Measurements from ENCODE around the gene SURF4.

Gene SURF4

DNA sequence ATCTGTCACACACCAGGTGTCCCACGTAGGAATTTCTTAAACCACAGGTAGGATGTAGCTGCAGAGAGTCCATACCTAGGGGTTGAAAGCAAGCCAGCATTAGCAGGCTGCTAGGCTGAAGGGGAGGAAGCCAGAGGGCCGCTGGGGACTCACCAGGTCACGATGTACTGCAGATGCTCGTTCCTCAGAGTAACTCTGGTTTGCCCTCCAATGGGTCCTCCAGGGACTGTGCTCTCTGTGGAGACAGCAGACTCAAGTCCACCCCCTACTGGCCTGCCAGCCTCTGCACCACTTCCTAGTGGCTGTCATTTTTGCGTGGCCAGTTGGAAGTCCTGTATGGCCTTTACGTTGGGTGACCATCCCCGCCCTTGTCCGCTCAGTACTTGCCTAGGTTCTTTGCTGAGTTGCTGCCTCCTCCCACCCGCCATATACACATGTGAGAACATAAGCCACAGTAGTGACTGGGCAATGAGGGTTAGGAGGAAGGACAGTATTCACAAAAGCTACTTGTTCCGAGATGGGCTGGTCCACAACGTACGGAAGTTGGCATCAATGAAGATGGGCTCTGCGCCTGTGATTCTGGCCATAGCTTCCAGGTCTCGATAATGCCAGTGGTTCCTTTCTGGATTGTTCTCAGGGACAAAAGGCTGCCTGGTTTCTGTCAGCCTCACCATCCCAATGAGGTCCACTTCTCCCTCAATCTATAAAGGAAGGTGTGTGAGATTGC, 23.8 kb downstream of the SURF4 start:
- H3K36me3 ChIP-seq (ENCODE audit: insufficient read depth, low read length): peaks cover 38% of the 10 kb centered on the region

GRCh38 chr9:133351526-133351907, 24.3 kb downstream of the SURF4 start:
- Histone ChIP-seq H3K27me3 (ENCODE audit: insufficient read depth, low read length, poor library complexity, severe bottlenecking) (peaks cover 8% of the 10 kb centered on the region), H3K36me3 (ENCODE audit: insufficient read depth, low read length) (peaks cover 38% of the 10 kb centered on the region), H3K4me2 (ENCODE audit: low read depth, low read length, poor library complexity, severe bottlenecking) (no peak overlapping the region), H3K4me3 (ENCODE audit: low read length, poor library complexity, severe bottlenecking) (no peak overlapping the region), H3K9me3 (ENCODE audit: insufficient read depth, low read depth, low read length) (no peaks in the 10 kb centered on the region), H2AFZ (ENCODE audit: low read length) (no peak overlapping the region), H3K4me1 (ENCODE audit: insufficient read depth, low read length, poor library complexity, severe bottlenecking) (peaks cover 23% of the 10 kb centered on the region), H4K20me1 (ENCODE audit: insufficient read depth, low read length, poor library complexity, severe bottlenecking) (peaks cover 53% of the 10 kb centered on the region), H3F3A (ENCODE audit: low read depth) (peaks cover 11% of the 10 kb centered on the region; the same call in 1 of the 2 replicates), H3K9ac (ENCODE audit: low read depth, low read length, poor library complexity, severe bottlenecking) (no peak overlapping the region), H3K9me2 (replicated peaks; ENCODE audit: low read depth, low read length) (no peaks in the 10 kb centered on the region), H3K79me2 (ENCODE audit: insufficient read depth, low read length) (peaks cover 67% of the 10 kb centered on the region)
- TF ChIP-seq, protein P1, sequence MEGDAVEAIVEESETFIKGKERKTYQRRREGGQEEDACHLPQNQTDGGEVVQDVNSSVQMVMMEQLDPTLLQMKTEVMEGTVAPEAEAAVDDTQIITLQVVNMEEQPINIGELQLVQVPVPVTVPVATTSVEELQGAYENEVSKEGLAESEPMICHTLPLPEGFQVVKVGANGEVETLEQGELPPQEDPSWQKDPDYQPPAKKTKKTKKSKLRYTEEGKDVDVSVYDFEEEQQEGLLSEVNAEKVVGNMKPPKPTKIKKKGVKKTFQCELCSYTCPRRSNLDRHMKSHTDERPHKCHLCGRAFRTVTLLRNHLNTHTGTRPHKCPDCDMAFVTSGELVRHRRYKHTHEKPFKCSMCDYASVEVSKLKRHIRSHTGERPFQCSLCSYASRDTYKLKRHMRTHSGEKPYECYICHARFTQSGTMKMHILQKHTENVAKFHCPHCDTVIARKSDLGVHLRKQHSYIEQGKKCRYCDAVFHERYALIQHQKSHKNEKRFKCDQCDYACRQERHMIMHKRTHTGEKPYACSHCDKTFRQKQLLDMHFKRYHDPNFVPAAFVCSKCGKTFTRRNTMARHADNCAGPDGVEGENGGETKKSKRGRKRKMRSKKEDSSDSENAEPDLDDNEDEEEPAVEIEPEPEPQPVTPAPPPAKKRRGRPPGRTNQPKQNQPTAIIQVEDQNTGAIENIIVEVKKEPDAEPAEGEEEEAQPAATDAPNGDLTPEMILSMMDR (conservative IDR thresholded peaks at IDR 0.05; ENCODE audit: low read length): no peak
- no peak for TF ChIP-seq EZH2phosphoT487 (IDR thresholded peaks at IDR 0.05; ENCODE audit: borderline replicate concordance)

More for the DNA sequence above, 23.8 kb downstream of the SURF4 start:
- peaks cover 11% of the 10 kb centered on the region; the same call in 1 of the 2 replicates for H3F3A ChIP-seq (ENCODE audit: low read depth)
- H3K9me3 ChIP-seq (ENCODE audit: insufficient read depth, low read depth, low read length): no peaks in the 10 kb centered on the region
- no peaks in the 10 kb centered on the region for H3K9me2 ChIP-seq (replicated peaks; ENCODE audit: low read depth, low read length)
- no peak overlapping the region for H3K9ac ChIP-seq (ENCODE audit: low read depth, low read length, poor library complexity, severe bottlenecking)
- H3K4me3 ChIP-seq (ENCODE audit: low read length, poor library complexity, severe bottlenecking): no peak overlapping the region
- H3K27me3 ChIP-seq (ENCODE audit: insufficient read depth, low read length, poor library complexity, severe bottlenecking): peaks cover 8% of the 10 kb centered on the region
- no peak overlapping the region for H2AFZ ChIP-seq (ENCODE audit: low read length)
- H3K4me1 ChIP-seq (ENCODE audit: insufficient read depth, low read length, poor library complexity, severe bottlenecking): peaks cover 21% of the 10 kb centered on the region
- TF ChIP-seq, protein P1 (conservative IDR thresholded peaks at IDR 0.05; ENCODE audit: low read length): peak; percentile 70
- no peak for TF ChIP-seq EZH2phosphoT487 (IDR thresholded peaks at IDR 0.05; ENCODE audit: borderline replicate concordance)
- peaks cover 49% of the 10 kb centered on the region for H4K20me1 ChIP-seq (ENCODE audit: insufficient read depth, low read length, poor library complexity, severe bottlenecking)
- H3K4me2 ChIP-seq (ENCODE audit: low read depth, low read length, poor library complexity, severe bottlenecking): no peak overlapping the region
- peaks cover 67% of the 10 kb centered on the region for H3K79me2 ChIP-seq (ENCODE audit: insufficient read depth, low read length)

DNA sequence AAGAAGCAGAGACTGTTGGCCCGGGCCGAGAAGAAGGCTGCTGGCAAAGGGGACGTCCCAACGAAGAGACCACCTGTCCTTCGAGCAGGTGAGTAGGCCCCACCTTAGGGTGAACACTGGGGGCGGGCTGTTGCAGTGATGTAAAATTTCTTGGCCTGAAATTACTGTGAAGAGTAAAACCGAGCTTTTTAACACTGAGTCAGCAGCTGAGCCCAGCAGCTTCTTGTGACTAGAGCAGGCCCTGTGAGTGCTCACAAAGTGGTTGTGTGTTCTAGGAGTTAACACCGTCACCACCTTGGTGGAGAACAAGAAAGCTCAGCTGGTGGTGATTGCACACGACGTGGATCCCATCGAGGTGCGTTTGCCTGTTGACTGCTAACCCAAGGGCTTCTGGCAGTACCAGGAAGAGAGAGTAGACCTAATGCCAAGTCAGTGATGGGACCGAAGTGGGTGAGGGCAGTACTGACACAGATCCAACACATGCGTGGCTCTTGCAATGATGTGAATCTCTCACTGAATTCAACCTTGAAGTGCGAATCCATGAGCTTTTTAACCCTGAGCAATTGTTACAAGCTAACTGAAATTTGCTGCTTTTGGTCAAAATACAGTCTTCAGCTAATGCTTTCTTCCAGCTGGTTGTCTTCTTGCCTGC, 25.8 kb downstream of the SURF4 start:
- Histone ChIP-seq H3K4me2 (ENCODE audit: low read depth, low read length, poor library complexity, severe bottlenecking) (peak overlapping the region; percentile 99), H4K20me1 (ENCODE audit: insufficient read depth, low read length, poor library complexity, severe bottlenecking) (peaks cover 57% of the 10 kb centered on the region), H3K9ac (ENCODE audit: low read depth, low read length, poor library complexity, severe bottlenecking) (peak overlapping the region; percentile 100), H3K4me3 (ENCODE audit: low read length, poor library complexity, severe bottlenecking) (peak overlapping the region; percentile 97), H3K9me2 (replicated peaks; ENCODE audit: low read depth, low read length) (no peaks in the 10 kb centered on the region), H3F3A (ENCODE audit: low read depth) (peaks cover 11% of the 10 kb centered on the region; the same call in 1 of the 2 replicates), H2AFZ (ENCODE audit: low read length) (no peak overlapping the region), H3K9me3 (ENCODE audit: insufficient read depth, low read depth, low read length) (no peaks in the 10 kb centered on the region), H3K4me1 (ENCODE audit: insufficient read depth, low read length, poor library complexity, severe bottlenecking) (peaks cover 35% of the 10 kb centered on the region), H3K27me3 (ENCODE audit: insufficient read depth, low read length, poor library complexity, severe bottlenecking) (peaks cover 8% of the 10 kb centered on the region), H3K36me3 (ENCODE audit: insufficient read depth, low read length) (peaks cover 38% of the 10 kb centered on the region), H3K79me2 (ENCODE audit: insufficient read depth, low read length) (peaks cover 71% of the 10 kb centered on the region)
- no peak for TF ChIP-seq EZH2phosphoT487 (IDR thresholded peaks at IDR 0.05; ENCODE audit: borderline replicate concordance)
- TF ChIP-seq, protein P1 (conservative IDR thresholded peaks at IDR 0.05; ENCODE audit: low read length): no peak

Data from Loucy (cell line).